ENCODE measurements around the gene THSD4.
"Not testable (repeated sequence)": the region's sequence is repeated elsewhere in the genome, so short reads cannot be mapped to it uniquely, and the experiment has no call there.

THSD4 gene

GRCh38 chr15:71151081-71151480 lies 35.8 kb downstream of the THSD4 start:
- no peak for DNase-seq

GRCh38 chr15:71152542-71152941 lies 37.3 kb downstream of the THSD4 start:
- DNase-seq: no peak

GRCh38 chr15:71153823-71154524 lies 38.7 kb downstream of the THSD4 start:
- DNase-seq: no peak

- no peak for DNase-seq
Observed at GRCh38 chr15:71154607-71155200, 39.4 kb downstream of the THSD4 start.

- no peak for DNase-seq
Observed at GRCh38 chr15:71155534-71155933, 40.3 kb downstream of the THSD4 start.

- no peak for DNase-seq
Observed at GRCh38 chr15:71160976-71161375, 45.7 kb downstream of the THSD4 start.

- DNase-seq: no peak
Observed at GRCh38 chr15:71162309-71162708, 47.0 kb downstream of the THSD4 start.

- not testable (repeated sequence) for DNase-seq
Observed at GRCh38 chr15:71164606-71165005, 49.3 kb downstream of the THSD4 start.

- DNase-seq: no peak
Observed at GRCh38 chr15:71167445-71168165, 52.3 kb downstream of the THSD4 start.

- no peak for DNase-seq
Observed at GRCh38 chr15:71168166-71168834, 53.0 kb downstream of the THSD4 start.

- DNase-seq: no peak
Observed at GRCh38 chr15:71170163-71170562, 54.9 kb downstream of the THSD4 start.

- no peak for DNase-seq
Observed at GRCh38 chr15:71171195-71171594, 55.9 kb downstream of the THSD4 start.

- DNase-seq: not testable (repeated sequence)
Observed at GRCh38 chr15:71174360-71174759, 59.1 kb downstream of the THSD4 start.

- DNase-seq: no peak
Observed at GRCh38 chr15:71180986-71181853, 65.9 kb downstream of the THSD4 start.

- DNase-seq: no peak
Observed at GRCh38 chr15:71182522-71182921, 67.3 kb downstream of the THSD4 start.

- DNase-seq: no peak
Observed at GRCh38 chr15:71183063-71183462, 67.8 kb downstream of the THSD4 start.

GRCh38 chr15:71185706-71186105 lies 70.4 kb downstream of the THSD4 start:
- DNase-seq: no peak

GRCh38 chr15:71186267-71186666 lies 71.0 kb downstream of the THSD4 start:
- DNase-seq: no peak

GRCh38 chr15:71187078-71187477 lies 71.8 kb downstream of the THSD4 start:
- DNase-seq: no peak

GRCh38 chr15:71187526-71187925 lies 72.3 kb downstream of the THSD4 start:
- DNase-seq: no peak

- DNase-seq: no peak
Observed at GRCh38 chr15:71189718-71190117, 74.4 kb downstream of the THSD4 start.

GRCh38 chr15:71191296-71191695 lies 76.0 kb downstream of the THSD4 start:
- DNase-seq: no peak

- no peak for DNase-seq
Observed at GRCh38 chr15:71192816-71193215, 77.5 kb downstream of the THSD4 start.
